ENCODE data around the gene HOXB4. TPM values are rescaled to one million over a fixed set of nuclear protein-coding genes. Genes with fewer than 3 reads are reported as not detected.
"Not testable (repeated sequence)": the region's sequence is repeated elsewhere in the genome, so short reads cannot be mapped to it uniquely, and the experiment has no call there.

Gene HOXB4
- total RNA-seq, 2 experiments from 2014 or later: 1.7 to 2.0 TPM

GRCh38 chr17:48540213-48540612, 37.9 kb downstream of the HOXB4 start:
- H3K27me3 Mint-ChIP-seq: peaks cover 1% of the 10 kb centered on the region
- H3K27ac Mint-ChIP-seq: peak overlapping the region; percentile 26
- peaks cover 10% of the 10 kb centered on the region for H3K4me1 Mint-ChIP-seq (ENCODE audit: low read depth)
- ATAC-seq: no peak
- ChIA-PET CTCF (interaction anchor here (0.8 to 2.0 kb wide), 7 partner anchors 21 to 205 kb away, joined by 3 to 9 read pairs (median 3); no protein-coding TSS in a partner anchor), POLR2A (interaction anchor here (1.1 kb wide), 1 partner anchor 87 kb away, joined by 4 read pairs; no protein-coding TSS in a partner anchor)
- H3K9me3 Mint-ChIP-seq: no peaks in the 10 kb centered on the region
- TF ChIP-seq CTCF (IDR thresholded peaks at IDR 0.05): no peak
- peaks cover 9% of the 10 kb centered on the region for H3K36me3 Mint-ChIP-seq (ENCODE audit: low read depth)
- DNase-seq: no peak
- intact Hi-C loops (cut with micrococcal nuclease): loop anchor here (5.0 kb wide), 1 partner anchor 38 kb away; no protein-coding TSS in a partner anchor
- no peak overlapping the region for H3K4me3 Mint-ChIP-seq

- intact Hi-C loops (cut with micrococcal nuclease): no loop called here
- Mint-ChIP-seq H3K4me1 (ENCODE audit: low read depth) (peaks cover 10% of the 10 kb centered on the region), H3K4me3 (no peak overlapping the region), H3K27ac (no peak overlapping the region), H3K36me3 (ENCODE audit: low read depth) (peaks cover 9% of the 10 kb centered on the region), H3K9me3 (no peaks in the 10 kb centered on the region), H3K27me3 (peaks cover 1% of the 10 kb centered on the region)
- CTCF ChIA-PET: interaction anchor here (0.8 to 1.8 kb wide), 3 partner anchors 8 to 204 kb away, joined by 3 to 6 read pairs (median 4); no protein-coding TSS in a partner anchor
- no peak for TF ChIP-seq CTCF (IDR thresholded peaks at IDR 0.05)
- no peak for ATAC-seq
- DNase-seq: no peak
- POLR2A ChIA-PET: no interaction called here
Observed at GRCh38 chr17:48539177-48539576, 39.0 kb downstream of the HOXB4 start.

GRCh38 chr17:48537316-48537715, 40.8 kb downstream of the HOXB4 start:
- DNase-seq (no peak), ATAC-seq (no peak)
- H3K27me3 Mint-ChIP-seq: no peaks in the 10 kb centered on the region
- ChIA-PET CTCF (no interaction called here), POLR2A (no interaction called here)
- peaks cover 8% of the 10 kb centered on the region for H3K4me1 Mint-ChIP-seq (ENCODE audit: low read depth)
- H3K4me3 Mint-ChIP-seq: no peak overlapping the region
- H3K36me3 Mint-ChIP-seq (ENCODE audit: low read depth): peaks cover 5% of the 10 kb centered on the region
- no peak overlapping the region for H3K27ac Mint-ChIP-seq
- TF ChIP-seq CTCF (IDR thresholded peaks at IDR 0.05): no peak
- intact Hi-C loops (cut with micrococcal nuclease): no loop called here
- no peaks in the 10 kb centered on the region for H3K9me3 Mint-ChIP-seq

GRCh38 chr17:48535793-48536559, 42.2 kb downstream of the HOXB4 start:
- H3K27me3 Mint-ChIP-seq; H3K36me3 Mint-ChIP-seq (ENCODE audit: low read depth); ATAC-seq; H3K9me3 Mint-ChIP-seq; H3K4me1 Mint-ChIP-seq (ENCODE audit: low read depth); POLR2A ChIA-PET; H3K4me3 Mint-ChIP-seq; DNase-seq; H3K27ac Mint-ChIP-seq; intact Hi-C loops (cut with micrococcal nuclease): not testable (repeated sequence)
- CTCF ChIA-PET: interaction anchor here (0.7 to 1.1 kb wide), 2 partner anchors 10 to 43 kb away, joined by 3 to 6 read pairs; no protein-coding TSS in a partner anchor

GRCh38 chr17:48532261-48532660, 45.9 kb downstream of the HOXB4 start:
- H3K4me3 Mint-ChIP-seq: no peak overlapping the region
- CTCF ChIA-PET: interaction anchor here (0.7 kb wide), 1 partner anchor 39 kb away, joined by 3 read pairs; no protein-coding TSS in a partner anchor

More at GRCh38 chr17:48532261-48532660, 45.9 kb downstream of the HOXB4 start:
- H3K36me3 Mint-ChIP-seq (ENCODE audit: low read depth): no peaks in the 10 kb centered on the region
- no peaks in the 10 kb centered on the region for H3K9me3 Mint-ChIP-seq
- peaks cover 5% of the 10 kb centered on the region for H3K27me3 Mint-ChIP-seq
- intact Hi-C loops (cut with micrococcal nuclease): no loop called here
- no peak for TF ChIP-seq CTCF (IDR thresholded peaks at IDR 0.05)
- ATAC-seq (no peak), DNase-seq (no peak)
- POLR2A ChIA-PET: interaction anchor here (0.7 to 0.9 kb wide), 2 partner anchors 34 to 58 kb away, joined by 3 read pairs; partner anchors contain the start of gene HOXB3
- no peak overlapping the region for H3K27ac Mint-ChIP-seq
- peaks cover 2% of the 10 kb centered on the region for H3K4me1 Mint-ChIP-seq (ENCODE audit: low read depth)

Data from activated CD8-positive, alpha-beta T cell treated with anti-CD3 and anti-CD28 coated beads for 36 hours (primary cell).